K562 (cell line): Measurements from ENCODE around the gene DTX1.

Experiments used
- EZH2 ChIP-seq: IDR thresholded peaks from 2 replicates; pipeline ENCODE4 v1.6.1; 2012; ENCODE audit warnings: low read depth, mild to moderate bottlenecking, inconsistent platforms, low read length, borderline replicate concordance
- HDGF ChIP-seq: fragments of 450-650 bp; IDR thresholded peaks from 2 replicates; pipeline ENCODE4 v1.6.1; 2016
- KDM1A ChIP-seq, 2 experiments: fragments of 450-650 bp; IDR thresholded peaks; 2 replicates each; pipeline ENCODE4 v1.6.1; 2016; ENCODE audit warnings: mild to moderate bottlenecking in 2 of 2
- SRSF7 ChIP-seq: fragments of 200-400 bp; formaldehyde crosslinking; optimal IDR thresholded peaks from 2 replicates; pipeline ENCODE3; 2017; ENCODE audit warnings: mild to moderate bottlenecking, low read depth, low read length
- TEAD4 ChIP-seq, 2 experiments: sonication (generic) in 1 of 2; formaldehyde crosslinking in 1 of 2; IDR thresholded peaks; 2 replicates each; pipeline versions ENCODE4 v1.6.1 to v1.8.0; 2012 to 2022; ENCODE audit warnings: borderline replicate concordance in 1 of 2, inconsistent platforms in 1 of 2, low read length in 1 of 2, mild to moderate bottlenecking in 1 of 2, missing genetic modification reagents in 1 of 2
- ZBTB26 ChIP-seq: fragments of 450-650 bp; formaldehyde crosslinking; IDR thresholded peaks from 2 replicates; pipeline ENCODE4 v1.4.0; 2022; ENCODE audit warnings: missing genetic modification characterization
- ZNF253 ChIP-seq: fragments of 250-450 bp; sonication (Bioruptor Pico); conservative IDR thresholded peaks from 2 replicates; pipeline ENCODE4 v1.6.1; 2021; ENCODE audit warnings: mild to moderate bottlenecking
- TF ChIP-seq, protein P1 (sequence below): fragments of 250-450 bp; sonication (Bioruptor Pico); IDR thresholded peaks from 2 replicates; pipeline ENCODE4 v1.5.0; 2020; ENCODE audit warnings: mild to moderate bottlenecking, borderline replicate concordance
- TF ChIP-seq, protein P2 (sequence below): sonication (generic); formaldehyde crosslinking; IDR thresholded peaks from 2 replicates; pipeline ENCODE4 v1.8.1; 2023; ENCODE audit warnings: mild to moderate bottlenecking, missing genetic modification reagents
- TF ChIP-seq, protein P3 (sequence below): fragments of 450-650 bp; IDR thresholded peaks from 2 replicates; pipeline ENCODE4 v1.6.1; 2017; ENCODE audit warnings: antibody characterized with exemption, mild to moderate bottlenecking
- TF ChIP-seq, protein P4 (sequence below), 2 experiments: fragments of 450-650 bp in 1 of 2; IDR thresholded peaks; 2 replicates each; pipeline ENCODE4 v1.6.1; 2011 to 2017; ENCODE audit warnings: low read depth in 2 of 2, antibody characterized with exemption in 1 of 2, borderline replicate concordance in 1 of 2, low read length in 1 of 2, mild to moderate bottlenecking in 1 of 2, mixed read lengths in 1 of 2; ENCODE audit not compliant: control insufficient read depth in 1 of 2

- TF ChIP-seq TEAD4 (IDR thresholded peaks at IDR 0.05; ENCODE audit: low read length), result no peak
- TF ChIP-seq TEAD4 (CRISPR knock-in tag; IDR thresholded peaks at IDR 0.05; ENCODE audit: borderline replicate concordance), result no peak
- TF ChIP-seq ZNF253, result no peak
- no peak for TF ChIP-seq EZH2
- TF ChIP-seq, protein P1, sequence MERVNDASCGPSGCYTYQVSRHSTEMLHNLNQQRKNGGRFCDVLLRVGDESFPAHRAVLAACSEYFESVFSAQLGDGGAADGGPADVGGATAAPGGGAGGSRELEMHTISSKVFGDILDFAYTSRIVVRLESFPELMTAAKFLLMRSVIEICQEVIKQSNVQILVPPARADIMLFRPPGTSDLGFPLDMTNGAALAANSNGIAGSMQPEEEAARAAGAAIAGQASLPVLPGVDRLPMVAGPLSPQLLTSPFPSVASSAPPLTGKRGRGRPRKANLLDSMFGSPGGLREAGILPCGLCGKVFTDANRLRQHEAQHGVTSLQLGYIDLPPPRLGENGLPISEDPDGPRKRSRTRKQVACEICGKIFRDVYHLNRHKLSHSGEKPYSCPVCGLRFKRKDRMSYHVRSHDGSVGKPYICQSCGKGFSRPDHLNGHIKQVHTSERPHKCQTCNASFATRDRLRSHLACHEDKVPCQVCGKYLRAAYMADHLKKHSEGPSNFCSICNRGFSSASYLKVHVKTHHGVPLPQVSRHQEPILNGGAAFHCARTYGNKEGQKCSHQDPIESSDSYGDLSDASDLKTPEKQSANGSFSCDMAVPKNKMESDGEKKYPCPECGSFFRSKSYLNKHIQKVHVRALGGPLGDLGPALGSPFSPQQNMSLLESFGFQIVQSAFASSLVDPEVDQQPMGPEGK (CRISPR knock-in tag), result no peak
- TF ChIP-seq SRSF7, result no peak
- no peak for TF ChIP-seq KDM1A (IDR thresholded peaks at IDR 0.05)
- TF ChIP-seq ZBTB26, result no peak
- TF ChIP-seq HDGF, result no peak
- TF ChIP-seq, protein P2, sequence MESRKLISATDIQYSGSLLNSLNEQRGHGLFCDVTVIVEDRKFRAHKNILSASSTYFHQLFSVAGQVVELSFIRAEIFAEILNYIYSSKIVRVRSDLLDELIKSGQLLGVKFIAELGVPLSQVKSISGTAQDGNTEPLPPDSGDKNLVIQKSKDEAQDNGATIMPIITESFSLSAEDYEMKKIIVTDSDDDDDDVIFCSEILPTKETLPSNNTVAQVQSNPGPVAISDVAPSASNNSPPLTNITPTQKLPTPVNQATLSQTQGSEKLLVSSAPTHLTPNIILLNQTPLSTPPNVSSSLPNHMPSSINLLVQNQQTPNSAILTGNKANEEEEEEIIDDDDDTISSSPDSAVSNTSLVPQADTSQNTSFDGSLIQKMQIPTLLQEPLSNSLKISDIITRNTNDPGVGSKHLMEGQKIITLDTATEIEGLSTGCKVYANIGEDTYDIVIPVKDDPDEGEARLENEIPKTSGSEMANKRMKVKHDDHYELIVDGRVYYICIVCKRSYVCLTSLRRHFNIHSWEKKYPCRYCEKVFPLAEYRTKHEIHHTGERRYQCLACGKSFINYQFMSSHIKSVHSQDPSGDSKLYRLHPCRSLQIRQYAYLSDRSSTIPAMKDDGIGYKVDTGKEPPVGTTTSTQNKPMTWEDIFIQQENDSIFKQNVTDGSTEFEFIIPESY (CRISPR knock-in tag), result no peak
- TF ChIP-seq, protein P3, sequence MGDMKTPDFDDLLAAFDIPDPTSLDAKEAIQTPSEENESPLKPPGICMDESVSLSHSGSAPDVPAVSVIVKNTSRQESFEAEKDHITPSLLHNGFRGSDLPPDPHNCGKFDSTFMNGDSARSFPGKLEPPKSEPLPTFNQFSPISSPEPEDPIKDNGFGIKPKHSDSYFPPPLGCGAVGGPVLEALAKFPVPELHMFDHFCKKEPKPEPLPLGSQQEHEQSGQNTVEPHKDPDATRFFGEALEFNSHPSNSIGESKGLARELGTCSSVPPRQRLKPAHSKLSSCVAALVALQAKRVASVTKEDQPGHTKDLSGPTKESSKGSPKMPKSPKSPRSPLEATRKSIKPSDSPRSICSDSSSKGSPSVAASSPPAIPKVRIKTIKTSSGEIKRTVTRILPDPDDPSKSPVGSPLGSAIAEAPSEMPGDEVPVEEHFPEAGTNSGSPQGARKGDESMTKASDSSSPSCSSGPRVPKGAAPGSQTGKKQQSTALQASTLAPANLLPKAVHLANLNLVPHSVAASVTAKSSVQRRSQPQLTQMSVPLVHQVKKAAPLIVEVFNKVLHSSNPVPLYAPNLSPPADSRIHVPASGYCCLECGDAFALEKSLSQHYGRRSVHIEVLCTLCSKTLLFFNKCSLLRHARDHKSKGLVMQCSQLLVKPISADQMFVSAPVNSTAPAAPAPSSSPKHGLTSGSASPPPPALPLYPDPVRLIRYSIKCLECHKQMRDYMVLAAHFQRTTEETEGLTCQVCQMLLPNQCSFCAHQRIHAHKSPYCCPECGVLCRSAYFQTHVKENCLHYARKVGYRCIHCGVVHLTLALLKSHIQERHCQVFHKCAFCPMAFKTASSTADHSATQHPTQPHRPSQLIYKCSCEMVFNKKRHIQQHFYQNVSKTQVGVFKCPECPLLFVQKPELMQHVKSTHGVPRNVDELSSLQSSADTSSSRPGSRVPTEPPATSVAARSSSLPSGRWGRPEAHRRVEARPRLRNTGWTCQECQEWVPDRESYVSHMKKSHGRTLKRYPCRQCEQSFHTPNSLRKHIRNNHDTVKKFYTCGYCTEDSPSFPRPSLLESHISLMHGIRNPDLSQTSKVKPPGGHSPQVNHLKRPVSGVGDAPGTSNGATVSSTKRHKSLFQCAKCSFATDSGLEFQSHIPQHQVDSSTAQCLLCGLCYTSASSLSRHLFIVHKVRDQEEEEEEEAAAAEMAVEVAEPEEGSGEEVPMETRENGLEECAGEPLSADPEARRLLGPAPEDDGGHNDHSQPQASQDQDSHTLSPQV, result no peak
- TF ChIP-seq, protein P4, sequence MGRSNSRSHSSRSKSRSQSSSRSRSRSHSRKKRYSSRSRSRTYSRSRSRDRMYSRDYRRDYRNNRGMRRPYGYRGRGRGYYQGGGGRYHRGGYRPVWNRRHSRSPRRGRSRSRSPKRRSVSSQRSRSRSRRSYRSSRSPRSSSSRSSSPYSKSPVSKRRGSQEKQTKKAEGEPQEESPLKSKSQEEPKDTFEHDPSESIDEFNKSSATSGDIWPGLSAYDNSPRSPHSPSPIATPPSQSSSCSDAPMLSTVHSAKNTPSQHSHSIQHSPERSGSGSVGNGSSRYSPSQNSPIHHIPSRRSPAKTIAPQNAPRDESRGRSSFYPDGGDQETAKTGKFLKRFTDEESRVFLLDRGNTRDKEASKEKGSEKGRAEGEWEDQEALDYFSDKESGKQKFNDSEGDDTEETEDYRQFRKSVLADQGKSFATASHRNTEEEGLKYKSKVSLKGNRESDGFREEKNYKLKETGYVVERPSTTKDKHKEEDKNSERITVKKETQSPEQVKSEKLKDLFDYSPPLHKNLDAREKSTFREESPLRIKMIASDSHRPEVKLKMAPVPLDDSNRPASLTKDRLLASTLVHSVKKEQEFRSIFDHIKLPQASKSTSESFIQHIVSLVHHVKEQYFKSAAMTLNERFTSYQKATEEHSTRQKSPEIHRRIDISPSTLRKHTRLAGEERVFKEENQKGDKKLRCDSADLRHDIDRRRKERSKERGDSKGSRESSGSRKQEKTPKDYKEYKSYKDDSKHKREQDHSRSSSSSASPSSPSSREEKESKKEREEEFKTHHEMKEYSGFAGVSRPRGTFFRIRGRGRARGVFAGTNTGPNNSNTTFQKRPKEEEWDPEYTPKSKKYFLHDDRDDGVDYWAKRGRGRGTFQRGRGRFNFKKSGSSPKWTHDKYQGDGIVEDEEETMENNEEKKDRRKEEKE (IDR thresholded peaks at IDR 0.05; ENCODE audit: borderline replicate concordance in 1 of 2, control insufficient read depth in 1 of 2, low read depth in 2 of 2, low read length in 1 of 2), result no peak
Measured at GRCh38 chr12:113087193-113087592, 30.7 kb downstream of the DTX1 start.
